GM21619 (cell line): ENCODE results near the gene TAS2R14.

Source experiments
- ATAC-seq: cut with Tn5 transposase; IDR thresholded peaks from one replicate; pipeline ENCODE4 v1.9.1; 2021; ENCODE audit not compliant: unreplicated experiment

The TAS2R14 gene

GRCh38 chr12:10909462-10909861 is 29.6 kb downstream of the TAS2R14 start, which contains the start of gene TAS2R13:
TAS2R13 (minus strand) TSS chr12:10909562; CDS start chr12:10909298, 264 bp downstream.
- ATAC-seq = no peak

- no peak for ATAC-seq
Observed at GRCh38 chr12:10904686-10905085, 34.4 kb downstream of the TAS2R14 start.

GRCh38 chr12:10901427-10901826 is 37.6 kb downstream of the TAS2R14 start:
- ATAC-seq = no peak

- ATAC-seq = no peak
Observed at GRCh38 chr12:10900972-10901371, 38.1 kb downstream of the TAS2R14 start.

GRCh38 chr12:10900530-10900929 is 38.5 kb downstream of the TAS2R14 start:
- ATAC-seq = no peak

- no peak for ATAC-seq
Observed at GRCh38 chr12:10896854-10897253, 42.2 kb downstream of the TAS2R14 start.

GRCh38 chr12:10891937-10892336 is 47.1 kb downstream of the TAS2R14 start:
- no peak for ATAC-seq

GRCh38 chr12:10889226-10889625 is 49.8 kb downstream of the TAS2R14 start:
- no peak for ATAC-seq
